DOHH2 (cell line): ENCODE results near the gene HPSE2.

Experiments
- H3F3A ChIP-seq: fragments of 200-600 bp; sonication (generic), shearing (Covaris generic); 2 replicates; pipeline ENCODE4 v1.6.0; 2016; ENCODE audit warnings: antibody characterized with exemption, mild to moderate bottlenecking; ENCODE audit not compliant: control insufficient read depth, insufficient read depth
- H3K27ac ChIP-seq: fragments of 200-600 bp; sonication (generic); 2 replicates; pipeline ENCODE4 v1.5.1; 2014; ENCODE audit warnings: low read depth, mild to moderate bottlenecking, low read length, moderate library complexity
- H3K27me3 ChIP-seq: fragments of 200-600 bp; sonication (generic); 2 replicates; pipeline ENCODE4 v1.6.1; 2014; ENCODE audit warnings: mild to moderate bottlenecking, low read length, mixed read lengths; ENCODE audit not compliant: control insufficient read depth
- H3K36me3 ChIP-seq: fragments of 200-600 bp; sonication (generic); 2 replicates; pipeline ENCODE4 v1.6.1; 2014; ENCODE audit warnings: mild to moderate bottlenecking, low read length, moderate library complexity, mixed read lengths; ENCODE audit not compliant: control insufficient read depth
- H3K4me1 ChIP-seq: fragments of 200-600 bp; sonication (generic); 2 replicates; pipeline ENCODE4 v1.6.1; 2014; ENCODE audit warnings: mild to moderate bottlenecking, low read length, mixed read lengths; ENCODE audit not compliant: control insufficient read depth
- H3K4me2 ChIP-seq: fragments of 200-600 bp; sonication (generic); 2 replicates; pipeline ENCODE4 v1.6.0; 2014; ENCODE audit warnings: mild to moderate bottlenecking, low read length, moderate library complexity
- H3K4me3 ChIP-seq: fragments of 200-600 bp; sonication (generic); 2 replicates; pipeline ENCODE4 v1.5.1; 2014; ENCODE audit warnings: mild to moderate bottlenecking, low read length, mixed read lengths
- H3K79me2 ChIP-seq: fragments of 200-600 bp; sonication (generic); 2 replicates; pipeline ENCODE4 v1.6.1; 2014; ENCODE audit warnings: mild to moderate bottlenecking, low read length, mixed read lengths; ENCODE audit not compliant: control insufficient read depth
- H3K9me2 ChIP-seq: fragments of 200-600 bp; sonication (generic); replicated peaks from 2 replicates; pipeline ENCODE4 v1.6.1; 2014; ENCODE audit warnings: mild to moderate bottlenecking, low read length, mixed read lengths; ENCODE audit not compliant: control insufficient read depth
- H3K9me3 ChIP-seq: fragments of 200-600 bp; sonication (generic); 2 replicates; pipeline ENCODE4 v1.6.1; 2014; ENCODE audit warnings: antibody characterized with exemption, low read length, mixed read lengths; ENCODE audit not compliant: control insufficient read depth, insufficient read depth
- H4K20me1 ChIP-seq: fragments of 200-600 bp; sonication (generic); 2 replicates; pipeline ENCODE4 v1.6.0; 2014; ENCODE audit warnings: low read depth, mild to moderate bottlenecking, antibody characterized with exemption, low read length, moderate library complexity; ENCODE audit not compliant: control insufficient read depth, insufficient read depth
- EZH2phosphoT487 ChIP-seq: fragments of 200-600 bp; sonication (generic); IDR thresholded peaks from 2 replicates; pipeline ENCODE4 v1.6.1; 2017; ENCODE audit warnings: borderline replicate concordance, mild to moderate bottlenecking, antibody characterized with exemption, low read length, moderate library complexity, mixed read lengths
- TF ChIP-seq, protein P1 (sequence below): fragments of 200-600 bp; sonication (generic); IDR thresholded peaks from one replicate; pipeline ENCODE4 v1.5.1; 2014; ENCODE audit warnings: antibody characterized with exemption, mild to moderate bottlenecking, low read depth, low read length; ENCODE audit not compliant: poor library complexity, severe bottlenecking

The HPSE2 gene

DNA sequence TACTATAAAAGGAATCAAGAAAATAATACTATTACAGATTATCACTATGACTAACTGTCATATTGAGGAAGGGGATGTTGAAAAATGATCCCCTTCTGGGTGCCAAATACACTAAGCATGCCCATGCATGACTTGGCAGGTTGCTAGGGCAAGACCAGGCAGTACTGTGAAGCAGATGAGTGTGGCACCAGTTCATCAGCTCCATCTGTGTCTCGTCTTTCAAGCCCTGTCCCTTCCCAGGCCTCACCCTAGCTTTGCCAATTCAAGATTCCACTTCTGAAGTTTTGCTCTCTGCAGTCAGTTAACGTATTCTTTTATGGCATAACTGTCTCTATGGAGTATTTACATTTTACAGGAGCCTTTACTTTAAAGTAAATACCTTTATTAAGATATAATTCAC is 653.3 kb downstream of the HPSE2 start:
- no peak overlapping the region for H3K4me3 ChIP-seq
- no peak overlapping the region for H3K27ac ChIP-seq
- no peaks in the 10 kb centered on the region for H3K9me3 ChIP-seq
- H3K4me1 ChIP-seq = no peaks in the 10 kb centered on the region
- H4K20me1 ChIP-seq = no peaks in the 10 kb centered on the region
- H3K27me3 ChIP-seq = peaks cover 11% of the 10 kb centered on the region; the same call in 1 of the 2 replicates
- H3K4me2 ChIP-seq = no peak overlapping the region
- H3K36me3 ChIP-seq = no peaks in the 10 kb centered on the region
- H3F3A ChIP-seq = no peaks in the 10 kb centered on the region
- no peak for TF ChIP-seq EZH2phosphoT487
- TF ChIP-seq, protein P1, sequence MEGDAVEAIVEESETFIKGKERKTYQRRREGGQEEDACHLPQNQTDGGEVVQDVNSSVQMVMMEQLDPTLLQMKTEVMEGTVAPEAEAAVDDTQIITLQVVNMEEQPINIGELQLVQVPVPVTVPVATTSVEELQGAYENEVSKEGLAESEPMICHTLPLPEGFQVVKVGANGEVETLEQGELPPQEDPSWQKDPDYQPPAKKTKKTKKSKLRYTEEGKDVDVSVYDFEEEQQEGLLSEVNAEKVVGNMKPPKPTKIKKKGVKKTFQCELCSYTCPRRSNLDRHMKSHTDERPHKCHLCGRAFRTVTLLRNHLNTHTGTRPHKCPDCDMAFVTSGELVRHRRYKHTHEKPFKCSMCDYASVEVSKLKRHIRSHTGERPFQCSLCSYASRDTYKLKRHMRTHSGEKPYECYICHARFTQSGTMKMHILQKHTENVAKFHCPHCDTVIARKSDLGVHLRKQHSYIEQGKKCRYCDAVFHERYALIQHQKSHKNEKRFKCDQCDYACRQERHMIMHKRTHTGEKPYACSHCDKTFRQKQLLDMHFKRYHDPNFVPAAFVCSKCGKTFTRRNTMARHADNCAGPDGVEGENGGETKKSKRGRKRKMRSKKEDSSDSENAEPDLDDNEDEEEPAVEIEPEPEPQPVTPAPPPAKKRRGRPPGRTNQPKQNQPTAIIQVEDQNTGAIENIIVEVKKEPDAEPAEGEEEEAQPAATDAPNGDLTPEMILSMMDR = no peak
- H3K9me2 ChIP-seq = no peaks in the 10 kb centered on the region
- no peaks in the 10 kb centered on the region for H3K79me2 ChIP-seq

DNA sequence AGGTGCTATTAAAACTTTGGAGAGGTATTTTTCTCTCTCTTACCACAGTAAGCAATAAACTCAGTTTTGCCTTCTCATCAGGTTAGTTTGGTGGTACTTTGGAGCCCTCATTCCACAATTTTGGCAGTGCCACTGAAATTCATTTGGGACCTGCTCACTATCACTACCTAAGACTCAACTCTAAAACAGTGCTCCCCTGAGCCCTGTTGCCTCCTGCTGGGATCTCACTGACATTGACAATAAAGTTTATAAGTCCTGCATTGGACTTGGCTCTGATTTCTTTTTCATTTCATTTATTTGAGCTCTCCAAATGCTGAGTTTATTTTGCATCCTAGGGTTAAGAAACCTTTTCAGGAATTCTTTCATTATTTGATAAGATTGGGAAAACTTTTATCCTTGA is 658.1 kb downstream of the HPSE2 start:
- no peaks in the 10 kb centered on the region for H3K79me2 ChIP-seq
- no peaks in the 10 kb centered on the region for H3K4me1 ChIP-seq
- H3K4me3 ChIP-seq = no peak overlapping the region
- no peak overlapping the region for H3K27ac ChIP-seq
- no peak overlapping the region for H3K4me2 ChIP-seq
- no peaks in the 10 kb centered on the region for H3F3A ChIP-seq
- no peaks in the 10 kb centered on the region for H3K36me3 ChIP-seq
- TF ChIP-seq, protein P1 = no peak
- TF ChIP-seq EZH2phosphoT487 = no peak
- no peaks in the 10 kb centered on the region for H3K9me3 ChIP-seq
- no peaks in the 10 kb centered on the region for H3K9me2 ChIP-seq
- H3K27me3 ChIP-seq = peaks cover 6% of the 10 kb centered on the region; the same call in 1 of the 2 replicates
- H4K20me1 ChIP-seq = no peaks in the 10 kb centered on the region

DNA sequence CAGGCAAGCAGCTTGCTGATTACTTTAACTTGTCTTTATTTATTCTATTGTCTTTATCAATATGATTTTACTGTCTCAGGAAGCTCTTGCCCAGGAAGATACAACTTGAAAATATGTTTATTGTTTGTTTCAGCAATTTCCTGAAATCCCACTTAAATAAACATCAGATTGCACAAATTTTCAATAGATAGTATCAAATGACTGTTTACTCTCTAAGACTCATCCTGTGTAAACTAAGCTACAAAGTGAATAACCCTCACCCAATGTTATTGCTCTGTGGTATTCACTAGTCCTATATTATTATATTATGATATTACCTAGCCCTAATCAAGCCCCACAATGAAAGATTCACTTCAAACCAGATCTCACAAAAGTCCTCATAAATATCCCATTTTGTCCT is 658.5 kb downstream of the HPSE2 start:
- TF ChIP-seq, protein P1 = no peak
- TF ChIP-seq EZH2phosphoT487 = no peak
- no peaks in the 10 kb centered on the region for H3K79me2 ChIP-seq
- no peak overlapping the region for H3K4me2 ChIP-seq
- H3F3A ChIP-seq = no peaks in the 10 kb centered on the region
- no peaks in the 10 kb centered on the region for H4K20me1 ChIP-seq
- no peaks in the 10 kb centered on the region for H3K9me2 ChIP-seq
- H3K36me3 ChIP-seq = no peaks in the 10 kb centered on the region
- peaks cover 6% of the 10 kb centered on the region; the same call in 1 of the 2 replicates for H3K27me3 ChIP-seq
- H3K4me3 ChIP-seq = no peak overlapping the region
- H3K4me1 ChIP-seq = no peaks in the 10 kb centered on the region
- no peak overlapping the region for H3K27ac ChIP-seq
- H3K9me3 ChIP-seq = no peaks in the 10 kb centered on the region
